GM21786 (cell line): ENCODE results near the gene FAM237B.
A peak's percentile ranks its signal among the peaks of the same experiment; 100 is the strongest.
"Not testable (repeated sequence)": the region's sequence is repeated elsewhere in the genome, so short reads cannot be mapped to it uniquely, and the experiment has no call there.

Experiments
- ATAC-seq: cut with Tn5 transposase; IDR thresholded peaks from one replicate; pipeline ENCODE4 v1.9.1; 2021; ENCODE audit not compliant: unreplicated experiment

Gene FAM237B

GRCh38 chr7:90320801-90321494, at the start of gene FAM237B:
FAM237B (minus strand) TSS chr7:90321304; CDS start chr7:90319748, 1,556 bp downstream.
- ATAC-seq = no peak

GRCh38 chr7:90351987-90352386, 30.9 kb upstream of the FAM237B start:
- no peak for ATAC-seq

GRCh38 chr7:90350032-90350431, 28.9 kb upstream of the FAM237B start:
- ATAC-seq = not testable (repeated sequence)

GRCh38 chr7:90349305-90349704, 28.2 kb upstream of the FAM237B start:
- ATAC-seq = no peak

GRCh38 chr7:90347759-90348158, 26.7 kb upstream of the FAM237B start:
- ATAC-seq = no peak

GRCh38 chr7:90346336-90347125, 25.4 kb upstream of the FAM237B start, which contains the start of gene GTPBP10:
GTPBP10 (plus strand) TSS chr7:90346716; CDS start chr7:90346742, 26 bp downstream.
- peak; percentile 97 for ATAC-seq

GRCh38 chr7:90345595-90346335, 24.7 kb upstream of the FAM237B start:
- peak; percentile 7 for ATAC-seq

GRCh38 chr7:90345016-90345415, 23.9 kb upstream of the FAM237B start:
- ATAC-seq = no peak

- no peak for ATAC-seq
Observed at GRCh38 chr7:90337106-90337505, 16.0 kb upstream of the FAM237B start.

GRCh38 chr7:90334926-90335325, 13.8 kb upstream of the FAM237B start:
- ATAC-seq = not testable (repeated sequence)

- ATAC-seq = no peak
Observed at GRCh38 chr7:90334193-90334843, 13.2 kb upstream of the FAM237B start.

GRCh38 chr7:90326500-90326899, 5.4 kb upstream of the FAM237B start:
- no peak for ATAC-seq

GRCh38 chr7:90322837-90323236, 1.7 kb upstream of the FAM237B start:
- ATAC-seq = no peak

GRCh38 chr7:90320418-90320800, 695 bp downstream of the FAM237B start:
- ATAC-seq = no peak

- ATAC-seq = no peak
Observed at GRCh38 chr7:90320014-90320413, 1.1 kb downstream of the FAM237B start.

- no peak for ATAC-seq
Observed at GRCh38 chr7:90313907-90314306, 7.2 kb downstream of the FAM237B start.

- no peak for ATAC-seq
Observed at GRCh38 chr7:90312745-90313144, 8.4 kb downstream of the FAM237B start.

GRCh38 chr7:90311175-90311574, 9.9 kb downstream of the FAM237B start:
- ATAC-seq = no peak

- ATAC-seq = no peak
Observed at GRCh38 chr7:90309872-90310271, 11.2 kb downstream of the FAM237B start.

- no peak for ATAC-seq
Observed at GRCh38 chr7:90303241-90303640, 17.9 kb downstream of the FAM237B start.
